Sigmoid colon (tissue), 7 donors: ENCODE results near the gene IGF2R. TPM values are rescaled to one million over a fixed set of nuclear protein-coding genes. Genes with fewer than 3 reads are reported as not detected.
"Not testable (repeated sequence)": the region's sequence is repeated elsewhere in the genome, so short reads cannot be mapped to it uniquely, and the experiment has no call there.

ENCODE experiments used
- DNase-seq: peaks from one replicate; pipeline ENCODE4 v3.0.0-alpha.2; 2019
- H3K27ac ChIP-seq, 4 donors: fragments of 200-600 bp; sonication (generic); one replicate each; pipeline ENCODE4 v1.5.1; 2016 to 2019; ENCODE audit warnings: mild to moderate bottlenecking in 1 of 4
- H3K27me3 ChIP-seq, 3 donors: fragments of 200-600 bp; sonication (generic); one replicate each; pipeline ENCODE4 v1.5.1; 2019; ENCODE audit warnings: mild to moderate bottlenecking in 1 of 3
- H3K36me3 ChIP-seq, 4 donors: fragments of 200-600 bp; sonication (generic); one replicate each; pipeline ENCODE4 v1.5.1; 2016 to 2019
- H3K4me1 ChIP-seq, 4 donors: fragments of 200-600 bp; sonication (generic); one replicate each; pipeline ENCODE4 v1.5.1; 2017 to 2019
- H3K4me3 ChIP-seq, 4 donors: fragments of 200-600 bp; sonication (generic); one replicate each; pipeline ENCODE4 v1.5.1; 2017 to 2019; ENCODE audit warnings: mild to moderate bottlenecking in 2 of 4, moderate library complexity in 1 of 4
- H3K9me3 ChIP-seq, 4 donors: fragments of 200-600 bp in 3 of 4; sonication (generic) in 3 of 4; one replicate each; pipeline versions ENCODE4 v1.5.1 to v1.6.1; 2013 to 2019
- EP300 ChIP-seq, 4 donors: sonication (generic); formaldehyde crosslinking; IDR thresholded peaks; one replicate each; pipeline ENCODE4 v1.6.1; 2017; ENCODE audit warnings: antibody characterized with exemption in 4 of 4
- POLR2A ChIP-seq, 2 donors: fragments of 450-650 bp; IDR thresholded peaks; one replicate each; pipeline ENCODE4 v1.6.1; 2016; ENCODE audit warnings: antibody characterized with exemption in 2 of 2, mild to moderate bottlenecking in 2 of 2, moderate library complexity in 2 of 2
- POLR2AphosphoS5 ChIP-seq, 4 donors: sonication (generic); formaldehyde crosslinking; IDR thresholded peaks; one replicate each; pipeline ENCODE4 v1.6.1; 2017; ENCODE audit warnings: antibody characterized with exemption in 4 of 4
- WGBS, 2 donors: extraction: QIAGEN DNeasy Blood & Tissue Kit; methylation state at CpG; one replicate each; pipeline ENCODE4 v1.1.7; 2013; 5-methylcytosine and 5-hydroxymethylcytosine counted together
- intact Hi-C: fragments of 100-400 bp; cut with DNase I; formaldehyde crosslinking; loops from one replicate; pipeline ENCODE4 v1.15.1; 2023
- polyA plus RNA-seq, 3 donors: library from polyadenylated mRNA; stranded (reverse); fragments of 200-250 nt; gene quantifications; one replicate each; pipeline ENCODE4 v1.2.3, GENCODE V29; 2013
- total RNA-seq, 4 donors: library from RNA; depleted of rRNA; stranded (reverse); fragments of >200 nt; gene quantifications; one replicate each; pipeline ENCODE4 v1.1.0, GENCODE V29; 2016
- TF ChIP-seq, protein P1 (sequence below), 4 experiments: fragments of 450-650 bp in 3 of 4; fragments of 200-600 bp in 1 of 4; IDR thresholded peaks; one replicate each; pipeline ENCODE4 v1.5.1; 2016 to 2019; ENCODE audit warnings: antibody characterized with exemption in 4 of 4, mild to moderate bottlenecking in 3 of 4, moderate library complexity in 2 of 4
- donor health status: healthy with polysubstance abuse.
- donor health status: Bipolar disorder and iron deficiency.
- donor health status: healthy.

Gene IGF2R
- total and polyA plus RNA-seq, 7 donors, result 3.6 to 80.9 (median 41.3) TPM

DNA sequence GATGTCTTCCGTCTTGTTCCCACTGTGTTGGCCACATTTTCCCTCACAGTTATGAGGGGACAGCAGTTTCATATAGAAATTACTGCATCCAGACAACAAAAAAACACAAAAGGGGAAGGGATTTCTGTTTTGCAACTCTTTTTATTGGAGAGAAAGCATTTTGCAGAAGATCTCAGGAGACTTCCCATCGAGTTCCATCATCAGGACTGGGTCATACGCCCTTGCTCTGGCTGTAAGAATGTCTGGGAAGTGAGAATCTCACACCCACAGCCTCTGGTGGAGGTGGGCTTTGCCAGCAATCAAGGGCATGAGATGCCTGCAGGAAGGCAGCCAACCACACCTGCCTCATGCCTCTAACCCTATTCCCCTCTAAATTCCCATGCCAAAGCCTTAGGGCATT lies 5.8 kb upstream of the IGF2R start:
- Histone ChIP-seq H3K27me3 (no peaks in the 10 kb centered on the region), H3K36me3 (no peaks in the 10 kb centered on the region), H3K4me1 (peaks cover 0 to 2% (median under 1%) of the 10 kb centered on the region in 4 donors), H3K9me3 (no peaks in the 10 kb centered on the region), H3K27ac (no peak overlapping the region), H3K4me3 (no peak overlapping the region)
- 76 to 80% methylated on average over 3 of the region's 3 CpGs for WGBS, 2 donors
- DNase-seq, result no peak
- TF ChIP-seq EP300 (IDR thresholded peaks at IDR 0.05), result no peak
- intact Hi-C loops, result no loop called here

DNA sequence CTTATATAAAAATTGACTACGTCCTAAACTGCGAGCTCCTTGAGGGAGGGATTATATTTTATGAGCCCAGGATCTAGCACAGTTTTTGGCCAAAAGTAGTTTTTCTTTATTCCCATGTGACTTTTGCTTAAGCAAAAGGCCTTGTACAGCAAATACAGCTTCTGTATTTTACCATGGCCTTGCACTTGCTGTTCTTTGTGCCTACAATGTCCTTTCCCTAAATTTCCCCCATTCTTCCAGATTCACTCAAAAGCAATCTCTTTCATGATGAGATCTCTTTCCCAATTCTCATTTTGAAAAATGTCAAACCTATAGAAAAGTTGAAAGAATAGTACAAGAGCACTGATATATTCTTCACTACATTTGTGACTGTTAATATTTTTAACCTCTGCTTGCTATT lies 4.8 kb upstream of the IGF2R start:
- WGBS, 2 donors, result 66 to 79% methylated on average over 2 of the region's 2 CpGs
- no peak overlapping the region for H3K27ac ChIP-seq
- intact Hi-C loops, result no loop called here

DNA sequence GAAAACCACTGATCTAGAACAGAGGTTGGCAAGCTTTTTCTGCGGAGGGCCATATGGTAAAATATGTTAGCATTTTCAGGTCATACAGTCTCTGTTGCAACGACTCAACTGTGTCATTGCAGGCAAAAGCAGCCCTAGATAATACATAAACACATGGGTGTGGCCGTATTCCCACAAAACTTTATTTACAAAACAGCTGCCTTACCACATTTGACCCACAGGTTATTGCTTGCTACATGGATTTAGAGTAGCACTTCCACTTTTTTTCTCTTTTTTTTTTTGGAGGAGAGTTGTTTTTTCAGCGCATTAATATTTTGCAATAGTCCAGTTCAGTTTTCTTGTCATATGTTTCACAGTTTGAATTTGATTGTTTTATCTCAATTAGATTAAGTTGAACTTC lies 2.5 kb upstream of the IGF2R start:
- intact Hi-C loops, result loop anchor here (5.0 kb wide), 1 partner anchor 274 kb away; the partner anchor contains the start of gene SOD2
- H3K9me3 ChIP-seq, result no peaks in the 10 kb centered on the region
- 48 to 67% methylated on average over 4 of the region's 4 CpGs for WGBS, 2 donors
- no peak for DNase-seq
- peaks cover 0 to 19% (median 14%) of the 10 kb centered on the region in 4 donors for H3K4me1 ChIP-seq
- H3K4me3 ChIP-seq, result no peak overlapping the region
- no peak overlapping the region for H3K27ac ChIP-seq
- H3K36me3 ChIP-seq, result no peaks in the 10 kb centered on the region
- no peaks in the 10 kb centered on the region for H3K27me3 ChIP-seq
- TF ChIP-seq, protein P1, sequence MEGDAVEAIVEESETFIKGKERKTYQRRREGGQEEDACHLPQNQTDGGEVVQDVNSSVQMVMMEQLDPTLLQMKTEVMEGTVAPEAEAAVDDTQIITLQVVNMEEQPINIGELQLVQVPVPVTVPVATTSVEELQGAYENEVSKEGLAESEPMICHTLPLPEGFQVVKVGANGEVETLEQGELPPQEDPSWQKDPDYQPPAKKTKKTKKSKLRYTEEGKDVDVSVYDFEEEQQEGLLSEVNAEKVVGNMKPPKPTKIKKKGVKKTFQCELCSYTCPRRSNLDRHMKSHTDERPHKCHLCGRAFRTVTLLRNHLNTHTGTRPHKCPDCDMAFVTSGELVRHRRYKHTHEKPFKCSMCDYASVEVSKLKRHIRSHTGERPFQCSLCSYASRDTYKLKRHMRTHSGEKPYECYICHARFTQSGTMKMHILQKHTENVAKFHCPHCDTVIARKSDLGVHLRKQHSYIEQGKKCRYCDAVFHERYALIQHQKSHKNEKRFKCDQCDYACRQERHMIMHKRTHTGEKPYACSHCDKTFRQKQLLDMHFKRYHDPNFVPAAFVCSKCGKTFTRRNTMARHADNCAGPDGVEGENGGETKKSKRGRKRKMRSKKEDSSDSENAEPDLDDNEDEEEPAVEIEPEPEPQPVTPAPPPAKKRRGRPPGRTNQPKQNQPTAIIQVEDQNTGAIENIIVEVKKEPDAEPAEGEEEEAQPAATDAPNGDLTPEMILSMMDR (IDR thresholded peaks at IDR 0.05), result no peak
- TF ChIP-seq POLR2A (IDR thresholded peaks at IDR 0.05) (no peak), EP300 (IDR thresholded peaks at IDR 0.05) (no peak), POLR2AphosphoS5 (IDR thresholded peaks at IDR 0.05) (no peak)

More for the DNA sequence above, 4.8 kb upstream of the IGF2R start:
- H3K4me3 ChIP-seq, result no peak overlapping the region
- no peaks in the 10 kb centered on the region for H3K27me3 ChIP-seq
- H3K4me1 ChIP-seq, result peaks cover 0 to 7% (median 3%) of the 10 kb centered on the region in 4 donors
- H3K36me3 ChIP-seq, result no peaks in the 10 kb centered on the region
- no peaks in the 10 kb centered on the region for H3K9me3 ChIP-seq
- TF ChIP-seq POLR2A (IDR thresholded peaks at IDR 0.05) (no peak), EP300 (IDR thresholded peaks at IDR 0.05) (no peak), POLR2AphosphoS5 (IDR thresholded peaks at IDR 0.05) (no peak)
- TF ChIP-seq, protein P1 (IDR thresholded peaks at IDR 0.05), result no peak
- DNase-seq, result no peak

DNA sequence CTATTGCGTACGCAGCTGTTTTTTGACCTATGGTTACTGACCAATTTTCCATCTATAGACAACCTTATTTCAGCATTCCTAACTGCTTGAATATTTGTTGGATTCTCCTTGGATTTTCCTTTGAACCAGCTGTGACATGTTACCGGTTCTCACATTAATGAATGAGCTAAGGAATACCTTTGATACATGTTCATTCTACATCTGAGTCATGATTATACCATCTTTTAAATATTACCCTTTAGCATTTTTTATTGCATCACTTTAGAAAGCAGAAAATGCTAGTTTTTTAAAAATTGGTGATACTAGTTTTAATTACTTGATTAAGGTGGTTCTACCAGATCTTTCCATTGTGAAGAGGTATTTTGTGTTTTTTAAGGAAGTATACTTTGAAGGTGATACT lies 1.9 kb upstream of the IGF2R start:
- Histone ChIP-seq H3K27ac (no peak overlapping the region), H3K4me1 (peaks cover 0 to 21% (median 16%) of the 10 kb centered on the region in 4 donors), H3K27me3 (no peaks in the 10 kb centered on the region), H3K36me3 (no peaks in the 10 kb centered on the region), H3K4me3 (no peak overlapping the region), H3K9me3 (no peaks in the 10 kb centered on the region)
- TF ChIP-seq EP300 (IDR thresholded peaks at IDR 0.05), result no peak
- TF ChIP-seq POLR2A (IDR thresholded peaks at IDR 0.05), result no peak
- TF ChIP-seq, protein P1 (IDR thresholded peaks at IDR 0.05), result no peak
- TF ChIP-seq POLR2AphosphoS5 (IDR thresholded peaks at IDR 0.05), result no peak
- intact Hi-C loops, result loop anchor here (5.0 kb wide), 1 partner anchor 275 kb away; the partner anchor contains the start of gene SOD2
- 76 to 95% methylated on average over 3 of the region's 3 CpGs for WGBS, 2 donors
- DNase-seq, result no peak

DNA sequence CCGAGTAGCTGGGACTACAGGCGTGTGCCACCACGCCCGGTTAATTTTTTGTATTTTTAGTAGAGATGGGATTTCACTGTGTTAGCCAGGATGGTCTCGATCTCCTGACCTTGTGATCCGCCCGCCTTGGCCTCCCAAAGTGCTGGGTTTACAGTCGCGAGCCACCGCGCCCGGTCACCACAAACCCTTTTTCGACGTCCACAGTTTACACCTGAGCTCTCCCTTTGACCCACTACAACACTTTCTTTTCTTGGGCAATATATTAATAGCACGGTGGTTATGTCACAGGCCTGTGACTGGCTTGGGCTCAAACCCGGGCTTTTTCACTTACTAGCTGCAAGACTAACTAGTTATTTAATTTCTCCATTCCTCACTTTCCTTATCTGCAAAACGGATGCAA lies 1.3 kb upstream of the IGF2R start:
- H3K27ac ChIP-seq, DNase-seq, H3K9me3 ChIP-seq, H3K36me3 ChIP-seq, H3K27me3 ChIP-seq, H3K4me3 ChIP-seq: not testable (repeated sequence)
- intact Hi-C loops, result loop anchor here (2.0 to 5.0 kb wide), 4 partner anchors 63 to 275 kb away; partner anchors contain the start of genes MRPL18 and SOD2
- peaks cover 0 to 28% (median 20%) of the 10 kb centered on the region in 4 donors for H3K4me1 ChIP-seq
- WGBS, 2 donors, result 91 to 93% methylated on average over 17 of the region's 17 CpGs
